ENCODE results near the gene BTBD7. TPM values are rescaled to one million over a fixed set of nuclear protein-coding genes. Genes with fewer than 3 reads are reported as not detected.

The BTBD7 gene
- total RNA-seq, 1 donor from 2014 or later, result 28.5 TPM

DNA sequence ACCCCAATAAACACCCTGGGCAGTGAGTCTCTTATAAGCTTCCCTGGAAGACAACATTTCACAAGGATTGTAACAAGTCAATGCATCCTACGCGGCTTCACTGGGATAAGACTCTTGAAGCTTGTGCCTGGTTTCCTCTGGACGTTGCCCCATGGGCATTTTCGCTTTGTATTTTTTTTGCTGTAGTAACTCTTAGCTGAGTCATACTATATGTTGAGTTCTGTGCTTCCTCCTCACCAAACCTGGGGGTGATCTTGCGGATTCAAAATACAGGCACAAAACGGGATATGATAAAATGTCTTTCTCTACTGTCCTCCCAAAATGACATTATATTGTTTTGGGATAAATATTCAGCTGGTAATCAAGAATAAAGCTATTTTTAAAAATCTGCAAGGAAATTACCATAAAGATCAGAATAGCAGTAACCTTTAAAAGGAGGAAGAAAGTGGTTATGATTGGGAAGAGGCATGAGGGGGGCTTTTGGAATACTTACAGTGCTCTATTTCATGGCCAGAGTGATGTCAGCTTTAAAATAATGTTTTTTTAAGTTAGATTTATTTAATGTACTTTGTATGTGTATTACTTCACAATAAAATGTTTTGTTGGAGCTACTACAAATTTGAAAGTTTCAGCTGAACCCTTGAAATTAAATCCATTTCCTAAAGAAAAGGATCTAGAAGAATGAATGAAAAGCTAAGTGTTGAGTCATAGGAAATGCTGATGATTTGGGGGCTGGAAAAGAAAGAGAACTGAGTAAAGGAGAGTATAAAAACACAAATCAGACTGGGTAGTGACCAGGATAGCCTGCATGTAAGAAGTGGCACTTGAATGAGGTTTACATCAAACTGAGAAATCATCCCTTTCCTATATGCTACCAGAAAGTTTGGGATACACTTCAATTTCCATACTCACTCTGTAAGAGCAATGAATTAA, 14.7 kb downstream of the BTBD7 start:
- no peak for TF ChIP-seq POLR2A (IDR thresholded peaks at IDR 0.05)
- TF ChIP-seq, protein P1, sequence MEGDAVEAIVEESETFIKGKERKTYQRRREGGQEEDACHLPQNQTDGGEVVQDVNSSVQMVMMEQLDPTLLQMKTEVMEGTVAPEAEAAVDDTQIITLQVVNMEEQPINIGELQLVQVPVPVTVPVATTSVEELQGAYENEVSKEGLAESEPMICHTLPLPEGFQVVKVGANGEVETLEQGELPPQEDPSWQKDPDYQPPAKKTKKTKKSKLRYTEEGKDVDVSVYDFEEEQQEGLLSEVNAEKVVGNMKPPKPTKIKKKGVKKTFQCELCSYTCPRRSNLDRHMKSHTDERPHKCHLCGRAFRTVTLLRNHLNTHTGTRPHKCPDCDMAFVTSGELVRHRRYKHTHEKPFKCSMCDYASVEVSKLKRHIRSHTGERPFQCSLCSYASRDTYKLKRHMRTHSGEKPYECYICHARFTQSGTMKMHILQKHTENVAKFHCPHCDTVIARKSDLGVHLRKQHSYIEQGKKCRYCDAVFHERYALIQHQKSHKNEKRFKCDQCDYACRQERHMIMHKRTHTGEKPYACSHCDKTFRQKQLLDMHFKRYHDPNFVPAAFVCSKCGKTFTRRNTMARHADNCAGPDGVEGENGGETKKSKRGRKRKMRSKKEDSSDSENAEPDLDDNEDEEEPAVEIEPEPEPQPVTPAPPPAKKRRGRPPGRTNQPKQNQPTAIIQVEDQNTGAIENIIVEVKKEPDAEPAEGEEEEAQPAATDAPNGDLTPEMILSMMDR (IDR thresholded peaks at IDR 0.05), result no peak
- no peak for TF ChIP-seq POLR2AphosphoS5 (IDR thresholded peaks at IDR 0.05; ENCODE audit: insufficient read depth in 1 of 2, low read depth in 1 of 2)

DNA sequence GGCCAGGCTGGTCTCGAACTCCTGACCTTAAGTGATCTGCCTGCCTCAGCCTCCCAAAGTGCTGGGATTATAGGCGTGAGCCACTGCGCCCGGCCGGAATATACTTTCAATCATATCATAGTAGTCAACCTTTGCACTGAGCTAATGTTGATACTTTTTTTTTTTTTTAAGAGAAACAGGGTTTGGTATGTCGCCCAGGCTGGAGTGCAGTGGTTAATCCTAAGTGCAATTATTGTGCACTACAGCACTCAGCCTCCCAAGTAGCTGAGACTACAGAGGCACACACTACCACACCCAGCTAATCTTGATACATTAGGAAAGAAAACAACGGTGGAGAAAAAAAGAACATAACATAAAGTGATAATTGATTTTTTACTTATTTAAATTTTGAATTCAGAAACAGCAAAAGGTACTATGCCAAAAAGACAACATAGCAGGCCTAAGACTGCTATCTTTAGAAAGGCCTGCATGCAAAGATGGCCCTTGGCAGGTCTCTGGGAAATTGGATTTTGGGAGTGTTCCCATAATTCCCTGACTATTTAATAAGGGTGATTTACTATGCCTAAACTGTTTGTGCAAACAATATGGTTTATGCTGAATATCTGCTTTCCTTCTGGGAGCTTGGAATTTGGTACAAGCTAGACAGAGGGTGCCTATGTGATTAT, 15.5 kb downstream of the BTBD7 start:
- peaks cover 28% of the 10 kb centered on the region for H3K4me1 ChIP-seq
- no peak overlapping the region for H3K27ac ChIP-seq
- no peak overlapping the region for H3K4me3 ChIP-seq
- no peak for DNase-seq (ENCODE audit: extremely low spot score in 2 of 2)
- no peaks in the 10 kb centered on the region for H3K36me3 ChIP-seq
- H3K27me3 ChIP-seq, result no peaks in the 10 kb centered on the region
- TF ChIP-seq POLR2A (IDR thresholded peaks at IDR 0.05) (no peak), POLR2AphosphoS5 (IDR thresholded peaks at IDR 0.05; ENCODE audit: insufficient read depth in 1 of 2, low read depth in 1 of 2) (no peak)
- TF ChIP-seq, protein P1 (IDR thresholded peaks at IDR 0.05), result no peak
- intact Hi-C loops (cut with DNase I), result no loop called here
- no peaks in the 10 kb centered on the region for H3K9me3 ChIP-seq

More for the DNA sequence above, 14.7 kb downstream of the BTBD7 start:
- H3K27ac ChIP-seq, result no peak overlapping the region
- no peaks in the 10 kb centered on the region for H3K36me3 ChIP-seq
- H3K4me1 ChIP-seq, result peaks cover 23% of the 10 kb centered on the region
- intact Hi-C loops (cut with DNase I), result no loop called here
- no peaks in the 10 kb centered on the region for H3K9me3 ChIP-seq
- DNase-seq (ENCODE audit: extremely low spot score in 2 of 2), result no peak
- no peak overlapping the region for H3K4me3 ChIP-seq
- H3K27me3 ChIP-seq, result no peaks in the 10 kb centered on the region

DNA sequence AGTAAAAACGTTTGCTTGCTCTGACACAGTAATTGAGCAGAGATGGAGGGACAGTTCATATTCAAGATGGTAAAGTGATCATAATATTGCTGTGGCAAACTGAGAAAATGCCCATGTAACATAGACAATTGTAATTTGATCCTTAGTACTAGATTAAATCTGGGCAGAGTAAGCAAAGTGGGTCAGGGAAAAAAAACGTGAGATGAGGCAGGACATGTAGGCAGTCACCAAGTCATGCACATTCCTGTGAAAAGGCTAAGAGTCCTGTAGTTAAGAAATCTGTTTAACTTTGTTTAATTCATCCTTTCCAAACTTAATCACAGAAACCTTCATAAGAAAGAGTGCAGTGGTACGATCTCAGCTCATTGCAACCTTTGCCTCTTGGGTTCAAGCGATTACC, 16.1 kb downstream of the BTBD7 start:
- Histone ChIP-seq H3K27ac (no peak overlapping the region), H3K9me3 (no peaks in the 10 kb centered on the region), H3K36me3 (no peaks in the 10 kb centered on the region), H3K27me3 (no peaks in the 10 kb centered on the region), H3K4me3 (no peak overlapping the region), H3K4me1 (peaks cover 31% of the 10 kb centered on the region)
- DNase-seq (ENCODE audit: extremely low spot score in 2 of 2), result no peak
- intact Hi-C loops (cut with DNase I), result no loop called here
- TF ChIP-seq, protein P1 (IDR thresholded peaks at IDR 0.05), result no peak
- no peak for TF ChIP-seq POLR2AphosphoS5 (IDR thresholded peaks at IDR 0.05; ENCODE audit: insufficient read depth in 1 of 2, low read depth in 1 of 2)
- TF ChIP-seq POLR2A (IDR thresholded peaks at IDR 0.05), result no peak

DNA sequence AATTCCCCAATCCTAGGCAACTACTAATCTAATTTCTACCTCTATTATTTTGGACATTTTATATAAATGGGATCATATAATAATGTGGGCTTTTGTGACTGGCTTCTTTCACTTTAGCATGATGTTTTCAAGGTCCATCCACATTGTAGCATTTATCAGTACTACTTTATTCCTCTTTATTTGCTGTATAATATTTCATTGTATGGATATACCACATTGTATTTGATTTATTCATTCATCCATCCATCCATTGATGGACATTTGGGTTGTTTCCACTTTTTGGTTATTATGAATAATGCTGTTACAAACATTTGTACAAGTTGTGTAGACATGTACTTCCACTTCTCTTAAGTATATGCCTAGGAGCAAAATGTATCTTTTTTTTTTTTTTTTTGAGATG, 17.3 kb downstream of the BTBD7 start:
- no peak for TF ChIP-seq POLR2AphosphoS5 (IDR thresholded peaks at IDR 0.05; ENCODE audit: insufficient read depth in 1 of 2, low read depth in 1 of 2)
- TF ChIP-seq, protein P1 (IDR thresholded peaks at IDR 0.05), result no peak
- no peak for TF ChIP-seq POLR2A (IDR thresholded peaks at IDR 0.05)
- Histone ChIP-seq H3K27ac (no peak overlapping the region), H3K4me1 (peaks cover 31% of the 10 kb centered on the region), H3K4me3 (no peak overlapping the region), H3K36me3 (no peaks in the 10 kb centered on the region), H3K27me3 (no peaks in the 10 kb centered on the region), H3K9me3 (no peaks in the 10 kb centered on the region)
- intact Hi-C loops (cut with DNase I), result no loop called here
- no peak for DNase-seq (ENCODE audit: extremely low spot score in 2 of 2)

Measured in vagina (tissue), 2 donors.